OCI-LY3 (cell line): ENCODE measurements around the gene FAM117B.

Experiments used
- EZH2phosphoT487 ChIP-seq: fragments of 200-600 bp; shearing (Covaris generic); IDR thresholded peaks from 2 replicates; pipeline ENCODE4 v1.6.1; 2018; ENCODE audit warnings: antibody characterized with exemption, mixed run types, low read depth
- TF ChIP-seq, protein P1 (sequence below): fragments of 200-600, 300-600 bp; sonication (generic); IDR thresholded peaks from 2 replicates; pipeline ENCODE4 v1.5.1; 2014; ENCODE audit warnings: antibody characterized with exemption, low read length, low read depth

GRCh38 chr2:202588647-202589581, 45.9 kb upstream of the FAM117B start:
- TF ChIP-seq, protein P1, sequence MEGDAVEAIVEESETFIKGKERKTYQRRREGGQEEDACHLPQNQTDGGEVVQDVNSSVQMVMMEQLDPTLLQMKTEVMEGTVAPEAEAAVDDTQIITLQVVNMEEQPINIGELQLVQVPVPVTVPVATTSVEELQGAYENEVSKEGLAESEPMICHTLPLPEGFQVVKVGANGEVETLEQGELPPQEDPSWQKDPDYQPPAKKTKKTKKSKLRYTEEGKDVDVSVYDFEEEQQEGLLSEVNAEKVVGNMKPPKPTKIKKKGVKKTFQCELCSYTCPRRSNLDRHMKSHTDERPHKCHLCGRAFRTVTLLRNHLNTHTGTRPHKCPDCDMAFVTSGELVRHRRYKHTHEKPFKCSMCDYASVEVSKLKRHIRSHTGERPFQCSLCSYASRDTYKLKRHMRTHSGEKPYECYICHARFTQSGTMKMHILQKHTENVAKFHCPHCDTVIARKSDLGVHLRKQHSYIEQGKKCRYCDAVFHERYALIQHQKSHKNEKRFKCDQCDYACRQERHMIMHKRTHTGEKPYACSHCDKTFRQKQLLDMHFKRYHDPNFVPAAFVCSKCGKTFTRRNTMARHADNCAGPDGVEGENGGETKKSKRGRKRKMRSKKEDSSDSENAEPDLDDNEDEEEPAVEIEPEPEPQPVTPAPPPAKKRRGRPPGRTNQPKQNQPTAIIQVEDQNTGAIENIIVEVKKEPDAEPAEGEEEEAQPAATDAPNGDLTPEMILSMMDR, result peak; percentile 94
- TF ChIP-seq EZH2phosphoT487, result no peak
